AG04450 (cell line): ENCODE results near the gene TSPAN9. TPM values are rescaled to one million over a fixed set of nuclear protein-coding genes. Genes with fewer than 3 reads are reported as not detected.

Experiments used
- CTCF ChIA-PET: fragments of 300-600, 350-600 bp; formaldehyde crosslinking; extraction: SDS; loops from one replicate; lab custom pipeline; 2022; ENCODE audit warnings: antibody characterized with exemption, inconsistent platforms; lab: Charles Lee
- POLR2A ChIA-PET: fragments of 350-600 bp; formaldehyde crosslinking; extraction: SDS; loops from one replicate; lab custom pipeline; 2021; ENCODE audit warnings: antibody characterized with exemption, inconsistent platforms; lab: Yijun Ruan, JAX
- DNase-seq: peaks from one replicate; pipeline ENCODE4 v3.0.0-alpha.2; 2011; ENCODE audit warnings: low read depth, low spot score
- H3K27ac ChIP-seq: one replicate; pipeline ENCODE4 v1.5.1; 2012; ENCODE audit warnings: low read depth, low read length, control low read depth
- H3K27me3 ChIP-seq: one replicate; pipeline ENCODE4 v1.6.0; 2012; ENCODE audit warnings: low read length; ENCODE audit not compliant: control insufficient read depth, insufficient read depth
- H3K4me3 ChIP-seq: 2 replicates; pipeline ENCODE4 v1.5.1; 2011; ENCODE audit warnings: mild to moderate bottlenecking, low read depth, low read length, control low read depth
- H3K9me3 ChIP-seq: 2 replicates; pipeline ENCODE4 v1.5.1; 2012; ENCODE audit warnings: low read length; ENCODE audit not compliant: control insufficient read depth, insufficient read depth
- polyA plus RNA-seq: library from polyadenylated mRNA; depleted of rRNA; stranded (reverse); fragments of >200 nt; gene quantifications from 2 replicates; pipeline ENCODE4 v1.2.3, GENCODE V29; 2011
- TF ChIP-seq, protein P1 (sequence below): IDR thresholded peaks from 2 replicates; pipeline ENCODE4 v1.5.1; 2011; ENCODE audit warnings: low read depth, low read length, control low read depth, inconsistent platforms

The TSPAN9 gene
- polyA plus RNA-seq, 1 experiment = 68.0 TPM

DNA sequence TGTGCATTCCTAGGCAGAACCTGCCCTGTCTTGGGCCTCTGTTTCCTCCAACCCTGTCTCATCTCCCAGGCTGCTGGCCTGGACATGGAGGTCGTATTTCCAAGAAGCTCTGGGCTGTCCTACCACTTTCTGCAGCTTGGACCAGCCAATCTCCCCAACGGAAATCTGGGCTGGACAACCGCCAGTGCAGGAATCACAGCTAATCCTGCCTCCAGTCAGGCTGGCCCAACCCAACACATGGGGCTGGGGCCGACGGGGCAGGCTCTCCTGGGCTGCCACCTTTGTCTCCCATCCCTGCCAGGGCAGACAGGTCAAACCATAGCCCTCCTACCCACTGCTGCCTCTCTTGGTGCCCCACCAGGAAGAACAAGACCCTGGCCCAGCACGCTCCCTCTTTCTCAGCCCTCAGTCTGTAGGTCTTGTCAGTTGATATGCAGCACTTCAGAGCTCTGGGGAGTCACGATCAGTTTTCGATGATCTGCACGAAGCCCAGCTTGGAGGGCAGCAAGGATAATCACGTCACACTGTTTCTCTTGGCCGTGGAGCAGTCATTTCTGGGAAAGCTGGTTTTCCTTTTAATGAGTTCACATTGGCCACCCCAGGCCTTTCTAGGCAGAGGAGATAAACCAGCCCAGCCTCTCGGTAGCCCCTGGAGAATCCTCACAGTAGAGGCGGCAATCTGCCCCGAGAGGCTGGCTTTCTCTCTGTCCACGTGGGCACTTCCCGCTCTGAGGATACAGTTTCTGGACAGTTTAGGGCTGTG, 218.6 kb downstream of the TSPAN9 start:
- ChIA-PET CTCF (no interaction called here), POLR2A (no interaction called here)
- H3K27ac ChIP-seq = no peak overlapping the region
- TF ChIP-seq, protein P1, sequence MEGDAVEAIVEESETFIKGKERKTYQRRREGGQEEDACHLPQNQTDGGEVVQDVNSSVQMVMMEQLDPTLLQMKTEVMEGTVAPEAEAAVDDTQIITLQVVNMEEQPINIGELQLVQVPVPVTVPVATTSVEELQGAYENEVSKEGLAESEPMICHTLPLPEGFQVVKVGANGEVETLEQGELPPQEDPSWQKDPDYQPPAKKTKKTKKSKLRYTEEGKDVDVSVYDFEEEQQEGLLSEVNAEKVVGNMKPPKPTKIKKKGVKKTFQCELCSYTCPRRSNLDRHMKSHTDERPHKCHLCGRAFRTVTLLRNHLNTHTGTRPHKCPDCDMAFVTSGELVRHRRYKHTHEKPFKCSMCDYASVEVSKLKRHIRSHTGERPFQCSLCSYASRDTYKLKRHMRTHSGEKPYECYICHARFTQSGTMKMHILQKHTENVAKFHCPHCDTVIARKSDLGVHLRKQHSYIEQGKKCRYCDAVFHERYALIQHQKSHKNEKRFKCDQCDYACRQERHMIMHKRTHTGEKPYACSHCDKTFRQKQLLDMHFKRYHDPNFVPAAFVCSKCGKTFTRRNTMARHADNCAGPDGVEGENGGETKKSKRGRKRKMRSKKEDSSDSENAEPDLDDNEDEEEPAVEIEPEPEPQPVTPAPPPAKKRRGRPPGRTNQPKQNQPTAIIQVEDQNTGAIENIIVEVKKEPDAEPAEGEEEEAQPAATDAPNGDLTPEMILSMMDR = no peak
- no peaks in the 10 kb centered on the region for H3K27me3 ChIP-seq
- DNase-seq = no peak
- H3K9me3 ChIP-seq = no peaks in the 10 kb centered on the region; the same call in 1 of the 2 replicates
- no peak overlapping the region for H3K4me3 ChIP-seq

DNA sequence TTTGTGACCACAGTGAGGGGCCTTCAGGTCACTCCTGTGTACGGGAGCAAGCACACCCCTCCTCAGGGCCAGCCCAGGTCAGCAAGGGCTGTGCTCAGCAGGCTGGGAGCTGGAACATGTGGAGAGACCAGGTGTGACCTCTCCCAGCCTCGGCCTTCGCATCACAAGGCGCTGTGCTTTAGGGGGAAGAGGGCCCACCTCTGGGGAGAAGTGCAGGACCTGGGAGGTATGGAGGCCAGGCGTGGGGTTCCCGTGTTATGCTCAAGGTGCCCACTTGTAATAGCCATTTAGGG, 219.2 kb downstream of the TSPAN9 start:
- no peak overlapping the region for H3K27ac ChIP-seq
- DNase-seq = no peak
- ChIA-PET POLR2A (no interaction called here), CTCF (no interaction called here)
- no peak overlapping the region for H3K4me3 ChIP-seq
- TF ChIP-seq, protein P1 = no peak
- no peaks in the 10 kb centered on the region; the same call in 1 of the 2 replicates for H3K9me3 ChIP-seq
- H3K27me3 ChIP-seq = no peaks in the 10 kb centered on the region

DNA sequence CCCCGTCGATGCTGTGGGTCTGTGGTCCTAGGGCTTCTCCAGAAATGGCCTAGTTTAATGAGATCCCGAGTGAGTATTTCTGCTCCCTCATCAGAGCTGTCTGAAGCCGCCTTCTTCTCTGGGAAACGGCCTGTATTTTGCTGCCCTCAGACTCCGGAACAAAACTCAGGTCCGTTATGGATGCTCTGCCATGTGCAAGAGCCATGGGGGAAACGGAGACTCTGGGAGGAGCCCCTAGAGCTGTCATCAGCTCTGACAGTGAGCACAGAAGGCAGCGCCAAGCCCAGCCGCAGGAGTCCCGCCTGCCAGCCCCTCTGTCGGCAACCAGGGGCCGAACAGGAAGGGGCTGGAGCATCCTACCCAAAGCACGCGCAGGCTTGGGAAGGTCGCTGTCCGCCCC, 221.4 kb downstream of the TSPAN9 start:
- no peaks in the 10 kb centered on the region; the same call in 1 of the 2 replicates for H3K9me3 ChIP-seq
- H3K27me3 ChIP-seq = no peaks in the 10 kb centered on the region
- TF ChIP-seq, protein P1 = no peak
- no peak for DNase-seq
- POLR2A ChIA-PET = no interaction called here
- CTCF ChIA-PET = interaction anchor here (0.8 to 4.9 kb wide), 14 partner anchors 8 to 978 kb away, joined by 3 to 226 read pairs (median 14); no protein-coding TSS in a partner anchor
- H3K27ac ChIP-seq = no peak overlapping the region
- no peak overlapping the region for H3K4me3 ChIP-seq

DNA sequence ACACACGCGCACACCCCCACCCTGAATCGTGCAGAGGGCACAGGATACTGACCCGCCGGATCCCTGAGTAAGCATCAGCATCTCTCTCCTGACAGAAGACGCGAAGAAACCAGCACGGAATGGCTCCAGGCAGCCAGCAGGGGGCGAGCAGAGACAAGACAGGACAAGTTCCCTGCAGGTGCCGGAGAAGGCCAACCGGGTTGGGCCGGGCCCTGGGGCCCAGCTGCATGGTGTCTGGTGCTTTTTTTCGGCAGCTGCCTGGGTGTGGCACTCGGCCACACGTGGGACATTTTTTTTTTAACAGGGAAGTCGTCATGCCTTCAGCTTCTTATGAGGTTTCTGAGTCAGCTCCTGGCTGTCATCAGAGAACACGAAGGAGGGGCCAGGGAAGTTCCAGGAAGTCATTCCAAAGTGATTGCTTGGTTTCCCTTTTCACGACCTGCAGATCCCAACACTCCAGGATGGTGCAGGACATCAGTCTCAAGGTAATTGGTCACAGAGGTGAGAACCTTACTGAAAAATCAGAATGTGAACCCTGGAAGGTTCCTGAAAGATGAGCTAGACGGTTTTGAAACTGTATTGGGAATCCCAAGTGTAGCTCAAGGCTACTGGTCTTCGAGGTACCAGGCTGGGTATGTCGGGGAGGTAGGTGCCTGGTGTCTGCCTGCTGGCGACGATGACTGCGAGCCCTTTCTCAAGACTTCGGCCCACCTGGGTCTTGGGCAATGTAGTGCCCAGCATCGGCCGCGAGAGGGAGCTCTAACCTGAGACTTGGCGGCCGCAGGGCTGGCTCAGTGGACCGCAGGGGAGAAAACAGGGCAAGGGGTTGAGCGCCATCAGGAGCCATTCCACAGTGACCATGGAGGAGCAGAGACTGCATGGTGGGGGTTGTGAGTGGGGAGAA, 223.0 kb downstream of the TSPAN9 start:
- H3K27ac ChIP-seq = peak overlapping the region; percentile 93
- no peaks in the 10 kb centered on the region for H3K27me3 ChIP-seq
- DNase-seq = peak; percentile 76
- TF ChIP-seq, protein P1 = peak; percentile 98
- ChIA-PET CTCF (interaction anchor here (0.6 to 4.9 kb wide), 144 partner anchors 10 to 1029 kb away, joined by 3 to 226 read pairs (median 4); partner anchors contain the start of genes CRACR2A and PARP11), POLR2A (interaction anchor here (1.5 kb wide), 1 partner anchor 14 kb away, joined by 5 read pairs; no protein-coding TSS in a partner anchor)
- peak overlapping the region; percentile 46 for H3K4me3 ChIP-seq
- no peaks in the 10 kb centered on the region; the same call in 1 of the 2 replicates for H3K9me3 ChIP-seq
